A549 (cell line): Measurements from ENCODE around the gene MRAS.

Source experiments
- CTCF ChIP-seq: fragments of >200 bp; sonication (Bioruptor Twin); formaldehyde crosslinking; IDR thresholded peaks from 3 replicates; pipeline ENCODE4 v1.5.1; 2016
- ELK1 ChIP-seq: fragments of 150-350 bp; IDR thresholded peaks from 2 replicates; pipeline ENCODE4 v1.6.1; 2014; ENCODE audit warnings: low read depth, mild to moderate bottlenecking, low read length
- ESRRA ChIP-seq: fragments of 150-350 bp; IDR thresholded peaks from 2 replicates; pipeline ENCODE4 v1.6.1; 2014; ENCODE audit warnings: mild to moderate bottlenecking, low read length, borderline replicate concordance
- HDAC2 ChIP-seq: fragments of 200-600 bp; sonication (generic); IDR thresholded peaks from 2 replicates; pipeline ENCODE4 v1.6.1; 2016
- JUN ChIP-seq, 2 experiments: fragments of >200 bp; sonication (Bioruptor Twin); formaldehyde crosslinking; IDR thresholded peaks; 2 replicates in 1 of 2; 3 replicates in 1 of 2; pipeline ENCODE4 v1.6.1; 2016 to 2017
- MAX ChIP-seq: IDR thresholded peaks from 2 replicates; pipeline ENCODE4 v1.6.1; 2012
- NFE2L2 ChIP-seq: fragments of 150-350 bp; conservative IDR thresholded peaks from 2 replicates; pipeline ENCODE4 v1.6.1; 2014; ENCODE audit warnings: low read length
- NR3C1 ChIP-seq: fragments of >200 bp; sonication (Bioruptor Twin); formaldehyde crosslinking; IDR thresholded peaks from 3 replicates; pipeline ENCODE4 v1.6.1; 2017
- PBX3 ChIP-seq: IDR thresholded peaks from 2 replicates; pipeline ENCODE4 v1.6.1; 2012
- POLR2A ChIP-seq: IDR thresholded peaks from 2 replicates; pipeline ENCODE4 v1.6.1; 2012; ENCODE audit warnings: mild to moderate bottlenecking, low read length
- RFX5 ChIP-seq: fragments of 450-650 bp; IDR thresholded peaks from 2 replicates; pipeline ENCODE4 v1.7.1; 2014; ENCODE audit warnings: antibody characterized with exemption, mild to moderate bottlenecking, moderate library complexity
- SREBF2 ChIP-seq: fragments of 450-650 bp; IDR thresholded peaks from 2 replicates; pipeline ENCODE4 v1.6.1; 2014; ENCODE audit warnings: mild to moderate bottlenecking, moderate library complexity
- USF2 ChIP-seq: fragments of 450-650 bp; IDR thresholded peaks from 2 replicates; pipeline ENCODE4 v1.6.1; 2014; ENCODE audit warnings: antibody characterized with exemption
- ZC3H11A ChIP-seq: fragments of 450-650 bp; IDR thresholded peaks from 2 replicates; pipeline ENCODE4 v1.6.1; 2014; ENCODE audit warnings: antibody characterized with exemption, mild to moderate bottlenecking

GRCh38 chr3:138347960-138348753, at the start of gene MRAS:
- TF ChIP-seq POLR2A (peak; percentile 52), SREBF2 (no peak), RFX5 (no peak), ELK1 (no peak), CTCF (peak; percentile 46), NR3C1 (no peak), PBX3 (no peak), ESRRA (no peak), USF2 (no peak), MAX (peak; percentile 46), JUN (IDR thresholded peaks at IDR 0.05) (peak in 1 of 2 experiments; percentile 54; a peak in 2 of 5 replicates), NFE2L2 (no peak), HDAC2 (no peak), ZC3H11A (no peak)
